H1 (cell line): ENCODE measurements around the gene AVPR2. TPM values are rescaled to one million over a fixed set of nuclear protein-coding genes. Genes with fewer than 3 reads are reported as not detected.

Experiments
- CTCF ChIA-PET: fragments of 300-600 bp; sonication (Branson Sonifier 250); formaldehyde crosslinking; loops from one replicate; lab custom pipeline; 2021; ENCODE audit not compliant: partially characterized antibody; lab: Charles Lee
- POLR2A ChIA-PET: fragments of 300-600 bp; sonication (Branson Sonifier 250); formaldehyde crosslinking; loops from one replicate; lab custom pipeline; 2021; ENCODE audit warnings: inconsistent platforms; ENCODE audit not compliant: partially characterized antibody; lab: Charles Lee
- DNase-seq, 2 experiments: peaks; one replicate each; pipeline versions ENCODE4 v3.0.0 to v3.0.0-alpha.2; 2010 to 2022; ENCODE audit warnings: low spot score in 2 of 2, low read depth in 1 of 2, mixed read lengths in 1 of 2
- FAIRE-seq: peaks from 2 replicates; lab custom pipeline; 2011; peaks lifted over from hg19 to GRCh38; lab: Jason Lieb, UNC
- H2AFZ ChIP-seq: 2 replicates; pipeline ENCODE4 v1.8.1; 2012; ENCODE audit warnings: low read length, inconsistent platforms
- H2AK5ac ChIP-seq: 2 replicates; pipeline ENCODE4 v1.6.1; 2013; ENCODE audit warnings: low read depth, low read length
- H2BK120ac ChIP-seq: replicated peaks from 2 replicates; pipeline ENCODE3; 2013; ENCODE audit warnings: low read depth, low read length, inconsistent platforms
- H2BK12ac ChIP-seq: 2 replicates; pipeline ENCODE4 v1.6.1; 2013; ENCODE audit warnings: low read depth, low read length
- H2BK15ac ChIP-seq: 2 replicates; pipeline ENCODE4 v1.6.1; 2013; ENCODE audit warnings: low read length
- H2BK20ac ChIP-seq: 2 replicates; pipeline ENCODE4 v1.6.1; 2013; ENCODE audit warnings: low read length
- H2BK5ac ChIP-seq: 2 replicates; pipeline ENCODE4 v1.6.1; 2013; ENCODE audit warnings: low read depth, low read length
- H3K14ac ChIP-seq: 2 replicates; pipeline ENCODE4 v1.6.1; 2013; ENCODE audit warnings: inconsistent platforms; ENCODE audit not compliant: insufficient read length
- H3K18ac ChIP-seq: 2 replicates; pipeline ENCODE4 v1.6.1; 2013; ENCODE audit warnings: low read length; ENCODE audit errors: extremely low read depth
- H3K23ac ChIP-seq: 2 replicates; pipeline ENCODE4 v1.6.1; 2013; ENCODE audit warnings: inconsistent platforms; ENCODE audit not compliant: insufficient read length
- H3K23me2 ChIP-seq: 2 replicates; pipeline ENCODE4 v1.6.1; 2013; ENCODE audit warnings: low read depth, low read length
- H3K27ac ChIP-seq: 2 replicates; pipeline ENCODE4 v1.6.1; 2011; ENCODE audit warnings: low read depth, low read length, inconsistent platforms
- H3K27me3 ChIP-seq, 4 experiments: replicated peaks in 1 of 4; 1 replicate in 1 of 4; 2 replicates in 3 of 4; pipeline versions ENCODE4 v1.6.1 to v1.8.1; 2011 to 2013; ENCODE audit warnings: low read length in 3 of 4, mild to moderate bottlenecking in 3 of 4, inconsistent platforms in 2 of 4, mixed read lengths in 2 of 4, moderate library complexity in 1 of 4; ENCODE audit not compliant: control insufficient read depth in 3 of 4, insufficient read depth in 3 of 4; ENCODE audit errors: extremely low read depth in 1 of 4
- H3K36me3 ChIP-seq, 4 experiments: 2 replicates each; pipeline versions ENCODE4 v1.6.1 to v1.8.1; 2011 to 2013; ENCODE audit warnings: mild to moderate bottlenecking in 4 of 4, low read length in 3 of 4, moderate library complexity in 2 of 4, control low read depth in 1 of 4, inconsistent platforms in 1 of 4; ENCODE audit not compliant: insufficient read depth in 4 of 4, control insufficient read depth in 2 of 4
- H3K4ac ChIP-seq: replicated peaks from 2 replicates; pipeline ENCODE3; 2013; ENCODE audit warnings: low read length, low read depth, mixed read lengths, inconsistent platforms; ENCODE audit not compliant: insufficient read length
- H3K4me1 ChIP-seq, 4 experiments: replicated peaks in 1 of 4; 1 replicate in 1 of 4; 2 replicates in 3 of 4; pipeline versions ENCODE4 v1.6.1 to v1.8.1; 2011 to 2013; ENCODE audit warnings: low read length in 3 of 4, inconsistent platforms in 2 of 4, mixed read lengths in 1 of 4; ENCODE audit not compliant: insufficient read depth in 4 of 4, control insufficient read depth in 3 of 4
- H3K4me2 ChIP-seq, 2 experiments: 2 replicates each; pipeline versions ENCODE4 v1.6.1 to v1.8.1; 2011 to 2013; ENCODE audit warnings: low read depth in 2 of 2, low read length in 2 of 2, control low read depth in 1 of 2, inconsistent platforms in 1 of 2, mild to moderate bottlenecking in 1 of 2; ENCODE audit not compliant: insufficient read depth in 1 of 2
- H3K4me3 ChIP-seq, 4 experiments: fragments of 200-600, 300-600 bp in 1 of 4; sonication (generic), shearing (Covaris generic), sonication (Bioruptor Twin) in 1 of 4; 2 replicates each; pipeline versions ENCODE4 v1.5.1 to v1.8.1; 2011 to 2016; ENCODE audit warnings: low read length in 4 of 4, low read depth in 3 of 4, control low read depth in 2 of 4, inconsistent platforms in 2 of 4, mild to moderate bottlenecking in 2 of 4, mixed read lengths in 1 of 4, moderate library complexity in 1 of 4; ENCODE audit not compliant: insufficient read depth in 2 of 4; ENCODE audit errors: extremely low read depth in 1 of 4
- H3K56ac ChIP-seq: replicated peaks from 2 replicates; pipeline ENCODE3; 2013; ENCODE audit warnings: low read depth, mild to moderate bottlenecking, mixed read lengths, low read length, inconsistent platforms; ENCODE audit not compliant: insufficient read length
- H3K79me1 ChIP-seq: 2 replicates; pipeline ENCODE4 v1.6.1; 2013; ENCODE audit warnings: low read depth, low read length, control low read depth
- H3K79me2 ChIP-seq, 2 experiments: 2 replicates each; pipeline versions ENCODE4 v1.6.1 to v1.8.1; 2012 to 2013; ENCODE audit warnings: low read length in 2 of 2, mild to moderate bottlenecking in 2 of 2, inconsistent platforms in 1 of 2; ENCODE audit not compliant: insufficient read depth in 2 of 2, control insufficient read depth in 1 of 2
- H3K9ac ChIP-seq, 4 experiments: replicated peaks in 1 of 4; 1 replicate in 1 of 4; 2 replicates in 3 of 4; pipeline versions ENCODE4 v1.6.1 to v1.8.1; 2011 to 2013; ENCODE audit warnings: low read depth in 3 of 4, low read length in 3 of 4, control low read depth in 2 of 4, mild to moderate bottlenecking in 2 of 4, moderate library complexity in 2 of 4, inconsistent platforms in 1 of 4; ENCODE audit errors: extremely low read depth in 1 of 4
- H3K9me3 ChIP-seq, 2 experiments: 2 replicates each; pipeline versions ENCODE4 v1.6.1 to v1.8.1; 2012 to 2013; ENCODE audit warnings: mild to moderate bottlenecking in 2 of 2, moderate library complexity in 2 of 2, control low read depth in 1 of 2, inconsistent platforms in 1 of 2, low read depth in 1 of 2, low read length in 1 of 2, mixed read lengths in 1 of 2; ENCODE audit not compliant: insufficient read depth in 2 of 2
- H4K20me1 ChIP-seq, 2 experiments: replicated peaks in 1 of 2; 2 replicates each; pipeline versions ENCODE3 to v1.8.1; 2011 to 2013; ENCODE audit warnings: inconsistent platforms in 2 of 2, low read length in 2 of 2, mild to moderate bottlenecking in 1 of 2; ENCODE audit not compliant: insufficient read depth in 2 of 2, control insufficient read depth in 1 of 2
- H4K5ac ChIP-seq: 2 replicates; pipeline ENCODE4 v1.6.1; 2013; ENCODE audit warnings: low read length, low read depth, mixed read lengths, inconsistent platforms; ENCODE audit not compliant: insufficient read length
- H4K8ac ChIP-seq: 2 replicates; pipeline ENCODE4 v1.8.0; 2013; ENCODE audit warnings: mild to moderate bottlenecking, moderate library complexity, low read length, inconsistent platforms; ENCODE audit not compliant: insufficient read depth; ENCODE audit errors: extremely low read depth
- H4K91ac ChIP-seq: replicated peaks from 2 replicates; pipeline ENCODE3; 2013; ENCODE audit warnings: low read length, mixed read lengths, inconsistent platforms; ENCODE audit not compliant: insufficient read length
- ATF2 ChIP-seq: IDR thresholded peaks from 2 replicates; pipeline ENCODE4 v1.6.1; 2012; ENCODE audit warnings: low read length, inconsistent platforms
- GABPA ChIP-seq: IDR thresholded peaks from 2 replicates; pipeline ENCODE4 v1.6.1; 2011; ENCODE audit warnings: mild to moderate bottlenecking, low read length, moderate library complexity, borderline replicate concordance; ENCODE audit not compliant: insufficient read depth
- HDAC2 ChIP-seq, 2 experiments: fragments of 300-600 bp in 1 of 2; sonication (generic) in 1 of 2; IDR thresholded peaks; 2 replicates each; pipeline ENCODE4 v1.6.1; 2011 to 2012; ENCODE audit warnings: low read depth in 2 of 2, low read length in 2 of 2, mild to moderate bottlenecking in 2 of 2, moderate library complexity in 2 of 2, borderline replicate concordance in 1 of 2, inconsistent platforms in 1 of 2
- SAP30 ChIP-seq: fragments of 300-600 bp; sonication (generic); IDR thresholded peaks from 2 replicates; pipeline ENCODE4 v1.7.1; 2012; ENCODE audit warnings: low read length, moderate library complexity, mild to moderate bottlenecking, inconsistent platforms; ENCODE audit not compliant: insufficient read depth, insufficient replicate concordance
- SP1 ChIP-seq: IDR thresholded peaks from 2 replicates; pipeline ENCODE4 v1.6.1; 2011; ENCODE audit warnings: low read depth, low read length
- SP4 ChIP-seq: IDR thresholded peaks from 2 replicates; pipeline ENCODE4 v1.6.1; 2012; ENCODE audit warnings: low read length, inconsistent platforms
- USF2 ChIP-seq: IDR thresholded peaks from 2 replicates; pipeline ENCODE4 v1.6.1; 2011; ENCODE audit warnings: low read length, improper control_type of control experiment
- WGBS, 2 experiments: shearing (Covaris generic) in 1 of 2; methylation state at CpG; one replicate each; pipeline versions ENCODE4 v1.1.6 to v1.1.7; 2013 to 2015; ENCODE audit warnings: low lambda C conversion rate in 2 of 2, mixed read lengths in 2 of 2, inconsistent platforms in 1 of 2, low coverage in 1 of 2, missing lambda C conversion rate in 1 of 2; ENCODE audit not compliant: insufficient replicate concordance in 2 of 2, insufficient coverage in 1 of 2, insufficient read length in 1 of 2; ENCODE audit errors: extremely low coverage in 1 of 2, missing lambda C conversion rate in 1 of 2; 5-methylcytosine and 5-hydroxymethylcytosine counted together
- polyA plus RNA-seq, 7 experiments: library from polyadenylated mRNA; depleted of rRNA in 3 of 7; stranded (reverse) in 5 of 7; unstranded in 2 of 7; fragments of >200 nt in 5 of 7; fragments of 200-250 nt in 2 of 7; gene quantifications; 1 replicate in 5 of 7; 2 replicates in 1 of 7; 4 replicates in 1 of 7; pipeline versions ENCODE4 v1.2.1 to v1.2.3, GENCODE V29; 2011 to 2013; ENCODE audit warnings: missing spikeins in 2 of 7, mixed read lengths in 2 of 7
- total RNA-seq: library from RNA; stranded (reverse); fragmentation: NEBNext Ultra II Directional; extraction: Animal tissue kit (Norgen Biotek cat#: 25700); gene quantifications from 2 replicates; pipeline ENCODE4 v1.2.1, GENCODE V29; 2021
- TF ChIP-seq, protein P1 (sequence below): IDR thresholded peaks from 2 replicates; pipeline ENCODE4 v1.6.1; 2012; ENCODE audit warnings: inconsistent platforms

AVPR2 gene
- total and polyA plus RNA-seq, 2 of the 8 experiments (the other 6 are each of a cell fraction or from before 2014, with no cell fraction given), result 0.09 TPM; not detected in 1

DNA sequence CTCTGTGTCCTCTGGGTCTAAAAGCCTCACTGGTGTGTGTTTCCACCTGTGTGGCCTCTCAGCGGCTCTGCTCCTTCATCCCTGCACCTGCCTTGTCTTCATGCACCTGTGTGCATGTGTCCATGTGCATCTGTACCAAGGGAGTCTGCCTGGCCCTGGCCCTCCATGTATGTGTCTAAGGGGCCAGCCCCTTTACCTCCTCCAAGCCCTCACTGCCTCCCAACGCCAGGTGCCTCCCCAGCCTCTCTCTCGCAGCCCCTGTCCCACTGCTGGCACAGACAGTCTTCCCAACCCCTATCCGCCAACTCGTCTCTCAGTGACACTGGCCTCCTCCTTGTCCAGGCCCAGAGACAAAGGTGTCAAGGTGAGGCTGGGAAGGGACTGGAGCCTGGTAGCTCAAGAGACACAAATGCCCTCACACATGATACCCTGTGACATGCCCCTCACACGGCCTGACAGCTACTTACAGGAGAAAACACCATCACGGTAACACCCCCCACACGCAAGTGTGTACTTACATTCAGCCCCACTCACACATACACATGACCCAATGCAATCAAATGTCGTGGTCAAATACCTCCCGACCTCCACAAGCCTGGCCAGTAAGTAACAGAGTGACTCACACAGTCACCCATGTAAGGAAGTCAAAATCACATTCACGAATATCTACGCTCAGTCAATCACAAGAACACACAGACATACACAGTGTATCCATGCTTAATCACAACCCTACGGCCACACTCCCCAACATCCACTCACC, 29.9 kb upstream of the AVPR2 start:
- no peak overlapping the region for H4K5ac ChIP-seq
- H2AK5ac ChIP-seq, result no peak overlapping the region
- ChIA-PET POLR2A (no interaction called here), CTCF (interaction anchor here (1.3 to 1.6 kb wide), 2 partner anchors 21 to 74 kb away, joined by 4 to 8 read pairs; no protein-coding TSS in a partner anchor)
- no peak overlapping the region for H3K18ac ChIP-seq
- no peak overlapping the region for H3K23ac ChIP-seq
- 82% methylated on average over 11 of the region's 13 CpGs; no CpG with 5 or more reads in 1 of the 2 experiments for WGBS, 2 experiments
- H2AFZ ChIP-seq, result no peak overlapping the region
- no peak overlapping the region for H3K14ac ChIP-seq
- H3K27me3 ChIP-seq, result no peaks in the 10 kb centered on the region; a peak in 1 of 7 replicates
- H3K36me3 ChIP-seq, result peaks cover 0 to 7% (median 0%) of the 10 kb centered on the region in 4 experiments; a peak in 1 of 8 replicates
- H3K56ac ChIP-seq, result no peak overlapping the region
- H2BK15ac ChIP-seq, result no peak overlapping the region
- peaks cover 3 to 35% (median 17%) of the 10 kb centered on the region in 4 experiments for H3K4me1 ChIP-seq
- H2BK5ac ChIP-seq, result no peak overlapping the region
- H3K79me1 ChIP-seq, result no peaks in the 10 kb centered on the region
- DNase-seq, result no peak
- peaks cover 2 to 12% of the 10 kb centered on the region in 2 experiments for H4K20me1 ChIP-seq
- no peak overlapping the region for H2BK12ac ChIP-seq
- no peak overlapping the region for H4K8ac ChIP-seq
- H3K23me2 ChIP-seq, result no peaks in the 10 kb centered on the region
- no peak overlapping the region for H3K27ac ChIP-seq
- no peak overlapping the region for H3K4me3 ChIP-seq
- no peak overlapping the region; a peak in 2 of 4 replicates for H3K4me2 ChIP-seq
- no peak for FAIRE-seq
- H3K79me2 ChIP-seq, result no peaks in the 10 kb centered on the region
- H3K9ac ChIP-seq, result no peak overlapping the region
- H2BK120ac ChIP-seq, result no peak overlapping the region
- H2BK20ac ChIP-seq, result no peak overlapping the region
- H3K4ac ChIP-seq, result no peak overlapping the region
- no peaks in the 10 kb centered on the region for H3K9me3 ChIP-seq
- H4K91ac ChIP-seq, result no peak overlapping the region
- TF ChIP-seq, protein P1, sequence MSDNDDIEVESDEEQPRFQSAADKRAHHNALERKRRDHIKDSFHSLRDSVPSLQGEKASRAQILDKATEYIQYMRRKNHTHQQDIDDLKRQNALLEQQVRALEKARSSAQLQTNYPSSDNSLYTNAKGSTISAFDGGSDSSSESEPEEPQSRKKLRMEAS, result no peak
- TF ChIP-seq ATF2, result no peak
- no peak for TF ChIP-seq USF2
- TF ChIP-seq SAP30, result no peak
- no peak for TF ChIP-seq GABPA
- TF ChIP-seq HDAC2 (IDR thresholded peaks at IDR 0.05; ENCODE audit: borderline replicate concordance in 1 of 2, low read depth in 2 of 2, low read length in 2 of 2), result no peak
- no peak for TF ChIP-seq SP4
- TF ChIP-seq SP1, result no peak
